IgD-negative memory B cell (primary cell): ENCODE measurements around the gene GALNT5. TPM values are rescaled to one million over a fixed set of nuclear protein-coding genes. Genes with fewer than 3 reads are reported as not detected.
"Not testable (repeated sequence)": the region's sequence is repeated elsewhere in the genome, so short reads cannot be mapped to it uniquely, and the experiment has no call there.

ENCODE experiments used
- H3K27ac Mint-ChIP-seq, 3 donors: one replicate each; pipeline ENCODE4 v1.8.0; 2020 to 2022; ENCODE audit warnings: mild to moderate bottlenecking in 3 of 3, mixed read lengths in 3 of 3, moderate library complexity in 1 of 3
- H3K27me3 Mint-ChIP-seq: one replicate; pipeline ENCODE4 v1.8.0; 2021; ENCODE audit warnings: mixed read lengths
- H3K36me3 Mint-ChIP-seq: one replicate; pipeline ENCODE4 v1.8.0; 2020; ENCODE audit warnings: mild to moderate bottlenecking, mixed read lengths
- H3K4me1 Mint-ChIP-seq, 3 donors: one replicate each; pipeline ENCODE4 v1.8.0; 2020 to 2022; ENCODE audit warnings: mixed read lengths in 3 of 3, mild to moderate bottlenecking in 1 of 3
- H3K4me3 Mint-ChIP-seq, 4 donors: one replicate each; pipeline ENCODE4 v1.8.0; 2020 to 2022; ENCODE audit warnings: mild to moderate bottlenecking in 4 of 4, mixed read lengths in 4 of 4, moderate library complexity in 3 of 4
- H3K9me3 Mint-ChIP-seq, 3 donors: one replicate each; pipeline ENCODE4 v1.8.0; 2020 to 2021; ENCODE audit warnings: mixed read lengths in 3 of 3, mild to moderate bottlenecking in 1 of 3
- polyA plus RNA-seq: library from polyadenylated mRNA; unstranded; fragments of 300-500 nt; fragmentation: Illumina TruSeq; gene quantifications from one replicate; pipeline ENCODE4 v1.2.3, GENCODE V29; 2021

GALNT5 gene, protein sequence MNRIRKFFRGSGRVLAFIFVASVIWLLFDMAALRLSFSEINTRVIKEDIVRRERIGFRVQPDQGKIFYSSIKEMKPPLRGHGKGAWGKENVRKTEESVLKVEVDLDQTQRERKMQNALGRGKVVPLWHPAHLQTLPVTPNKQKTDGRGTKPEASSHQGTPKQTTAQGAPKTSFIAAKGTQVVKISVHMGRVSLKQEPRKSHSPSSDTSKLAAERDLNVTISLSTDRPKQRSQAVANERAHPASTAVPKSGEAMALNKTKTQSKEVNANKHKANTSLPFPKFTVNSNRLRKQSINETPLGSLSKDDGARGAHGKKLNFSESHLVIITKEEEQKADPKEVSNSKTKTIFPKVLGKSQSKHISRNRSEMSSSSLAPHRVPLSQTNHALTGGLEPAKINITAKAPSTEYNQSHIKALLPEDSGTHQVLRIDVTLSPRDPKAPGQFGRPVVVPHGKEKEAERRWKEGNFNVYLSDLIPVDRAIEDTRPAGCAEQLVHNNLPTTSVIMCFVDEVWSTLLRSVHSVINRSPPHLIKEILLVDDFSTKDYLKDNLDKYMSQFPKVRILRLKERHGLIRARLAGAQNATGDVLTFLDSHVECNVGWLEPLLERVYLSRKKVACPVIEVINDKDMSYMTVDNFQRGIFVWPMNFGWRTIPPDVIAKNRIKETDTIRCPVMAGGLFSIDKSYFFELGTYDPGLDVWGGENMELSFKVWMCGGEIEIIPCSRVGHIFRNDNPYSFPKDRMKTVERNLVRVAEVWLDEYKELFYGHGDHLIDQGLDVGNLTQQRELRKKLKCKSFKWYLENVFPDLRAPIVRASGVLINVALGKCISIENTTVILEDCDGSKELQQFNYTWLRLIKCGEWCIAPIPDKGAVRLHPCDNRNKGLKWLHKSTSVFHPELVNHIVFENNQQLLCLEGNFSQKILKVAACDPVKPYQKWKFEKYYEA
- not detected for polyA plus RNA-seq

DNA sequence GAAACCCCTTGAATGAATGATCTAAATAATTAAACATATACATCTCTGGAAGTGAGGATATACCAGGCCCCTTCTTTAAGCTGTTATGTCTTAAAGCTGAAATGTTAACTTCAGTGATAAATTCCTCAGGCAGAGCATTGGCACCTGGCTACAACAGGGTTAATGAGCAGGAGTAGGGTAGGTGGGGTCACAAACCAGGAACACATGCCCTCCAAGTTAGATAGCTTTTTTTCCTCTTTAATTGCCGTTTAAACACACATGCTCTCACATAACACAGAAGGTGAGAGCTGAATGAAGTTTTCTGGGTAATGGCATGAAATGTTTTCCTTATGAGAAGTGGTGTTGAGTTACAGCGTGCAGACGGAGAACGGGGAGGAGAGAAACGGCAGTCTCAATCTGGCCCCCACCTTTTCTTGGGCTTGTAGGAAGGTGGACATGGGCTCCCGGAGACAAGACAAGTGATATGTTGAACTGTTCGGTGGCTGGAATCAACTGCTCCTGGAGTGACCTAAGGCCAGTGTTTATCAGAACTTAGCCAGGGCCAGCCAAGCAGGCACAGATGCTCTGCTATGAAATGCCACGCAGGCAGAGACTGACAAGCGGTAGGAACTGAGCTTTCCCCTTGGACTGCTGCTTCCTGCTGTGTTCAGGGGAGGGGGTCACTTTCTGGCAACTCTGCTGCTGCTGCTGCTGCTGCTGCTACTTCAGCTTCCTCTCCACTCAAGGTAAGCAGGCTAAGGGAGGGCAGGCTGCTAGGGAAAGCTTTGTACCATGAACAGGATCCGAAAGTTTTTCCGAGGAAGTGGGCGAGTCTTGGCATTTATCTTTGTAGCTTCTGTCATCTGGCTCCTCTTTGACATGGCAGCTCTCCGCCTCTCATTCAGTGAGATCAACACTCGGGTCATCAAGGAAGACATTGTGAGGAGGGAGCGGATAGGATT is at the start of gene GALNT5:
GALNT5 (plus strand) TSS at position 394 of the 941 bp plus-strand sequence; CDS start at position 772, 378 bp downstream.
- H3K4me3 Mint-ChIP-seq, result no peak within 1 kb of the TSS
- H3K36me3 Mint-ChIP-seq, result no peaks in the 10 kb centered on the region
- no peaks in the 10 kb centered on the region for H3K9me3 Mint-ChIP-seq
- peak within 1 kb of the TSS in 1 of 3 donors; percentile 3 for H3K27ac Mint-ChIP-seq
- peaks cover 15% of the 10 kb centered on the region for H3K27me3 Mint-ChIP-seq
- peaks cover 0 to 9% (median 0%) of the 10 kb centered on the region in 3 donors for H3K4me1 Mint-ChIP-seq

DNA sequence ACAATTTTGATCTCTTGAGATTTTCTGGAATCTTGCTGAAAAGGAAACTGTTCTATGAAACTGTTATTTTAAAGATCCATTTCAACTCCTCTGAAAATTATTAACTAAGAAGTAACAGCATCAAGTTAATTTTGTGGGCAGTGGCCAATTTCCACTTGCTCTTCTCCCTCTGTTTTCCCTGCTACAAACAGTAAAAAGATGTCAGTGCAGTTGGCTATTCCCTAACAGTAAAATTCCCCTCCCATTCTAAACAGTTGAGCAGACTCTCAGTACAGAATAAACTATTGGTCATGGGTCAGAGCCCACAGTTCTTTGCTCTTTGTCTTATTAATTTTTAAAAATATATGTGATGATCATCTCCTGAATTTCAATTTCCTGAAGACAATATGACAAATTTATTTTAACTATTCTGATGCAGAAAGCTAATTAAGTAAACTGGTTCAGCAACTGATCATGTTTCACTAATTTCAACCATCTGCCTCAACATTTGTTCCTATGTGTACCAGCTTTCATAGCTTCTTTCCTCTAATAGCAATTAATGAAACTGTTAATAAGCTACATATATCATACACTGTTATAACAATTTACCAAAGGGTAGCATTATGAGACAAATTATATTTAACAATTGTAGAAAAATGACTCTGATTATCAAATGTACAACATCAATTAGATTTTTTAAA is 41.1 kb upstream of the GALNT5 start:
- Mint-ChIP-seq H3K27me3 (peaks cover under 1% of the 10 kb centered on the region), H3K4me1 (no peaks in the 10 kb centered on the region), H3K9me3 (no peaks in the 10 kb centered on the region), H3K4me3 (no peak overlapping the region), H3K36me3 (no peaks in the 10 kb centered on the region), H3K27ac (no peak overlapping the region)

DNA sequence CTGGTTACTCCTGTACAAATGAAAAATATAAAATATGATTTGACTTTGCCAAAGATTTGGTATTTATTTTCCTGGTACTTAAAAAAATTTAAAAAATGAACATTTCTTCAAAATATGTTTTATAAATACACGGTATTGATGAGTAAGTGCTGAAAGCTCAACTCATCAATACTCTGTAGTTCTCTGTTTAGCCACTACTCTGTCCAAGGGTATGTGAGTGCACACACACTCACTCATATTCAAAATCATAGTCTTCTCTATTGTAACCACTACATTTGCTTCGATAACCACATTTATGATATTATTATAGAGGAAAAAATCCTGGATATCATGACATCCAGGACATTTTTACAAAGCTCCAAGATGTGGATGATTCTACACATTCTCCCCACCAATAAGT is 40.1 kb upstream of the GALNT5 start:
- no peaks in the 10 kb centered on the region for H3K4me1 Mint-ChIP-seq
- no peaks in the 10 kb centered on the region for H3K9me3 Mint-ChIP-seq
- H3K36me3 Mint-ChIP-seq, result no peaks in the 10 kb centered on the region
- no peaks in the 10 kb centered on the region for H3K27me3 Mint-ChIP-seq
- H3K4me3 Mint-ChIP-seq, result no peak overlapping the region
- no peak overlapping the region for H3K27ac Mint-ChIP-seq

DNA sequence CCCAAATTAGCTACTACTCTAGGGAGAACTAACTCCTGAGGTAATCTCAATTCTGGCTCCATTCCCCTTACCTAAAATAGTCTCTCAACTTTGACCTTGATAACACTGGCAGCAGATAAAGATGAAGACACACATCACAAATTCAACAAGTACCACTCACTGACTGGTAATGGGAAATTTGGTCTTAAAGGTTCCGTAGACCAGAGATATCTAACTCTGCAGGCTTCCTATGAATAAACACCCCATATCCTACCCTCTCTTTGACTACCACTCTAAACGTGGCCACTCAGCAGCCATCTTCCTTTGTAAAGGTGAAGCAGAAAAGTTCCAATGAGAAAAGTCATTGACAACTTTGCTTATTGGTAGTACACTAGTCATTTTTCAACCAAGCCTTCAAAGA is 38.6 kb upstream of the GALNT5 start:
- no peaks in the 10 kb centered on the region for H3K36me3 Mint-ChIP-seq
- H3K9me3 Mint-ChIP-seq, result no peaks in the 10 kb centered on the region
- no peak overlapping the region for H3K4me3 Mint-ChIP-seq
- no peak overlapping the region for H3K27ac Mint-ChIP-seq
- H3K27me3 Mint-ChIP-seq, result no peaks in the 10 kb centered on the region
- no peaks in the 10 kb centered on the region for H3K4me1 Mint-ChIP-seq

DNA sequence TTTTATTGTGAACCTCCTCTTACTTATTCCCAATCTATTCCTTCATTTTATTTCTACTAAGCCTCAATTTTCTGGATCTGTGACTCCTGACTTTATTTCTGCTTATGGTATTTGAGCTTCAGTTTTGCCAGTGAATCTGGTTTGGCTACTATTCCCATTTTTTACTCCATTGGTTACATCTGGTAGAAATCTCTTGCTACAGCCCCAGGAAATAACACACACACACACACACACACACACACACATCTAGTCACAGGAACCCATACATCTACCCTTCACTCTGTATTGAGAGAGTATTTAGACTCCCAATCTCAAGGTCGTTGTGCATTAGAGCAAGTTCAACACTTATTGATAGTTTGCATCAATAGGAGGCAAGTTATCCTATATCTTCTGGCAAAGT is 37.0 kb upstream of the GALNT5 start:
- Mint-ChIP-seq H3K27ac (no peak overlapping the region), H3K4me3 (no peak overlapping the region), H3K9me3 (no peaks in the 10 kb centered on the region), H3K4me1 (no peaks in the 10 kb centered on the region), H3K27me3 (no peaks in the 10 kb centered on the region), H3K36me3 (no peaks in the 10 kb centered on the region)

DNA sequence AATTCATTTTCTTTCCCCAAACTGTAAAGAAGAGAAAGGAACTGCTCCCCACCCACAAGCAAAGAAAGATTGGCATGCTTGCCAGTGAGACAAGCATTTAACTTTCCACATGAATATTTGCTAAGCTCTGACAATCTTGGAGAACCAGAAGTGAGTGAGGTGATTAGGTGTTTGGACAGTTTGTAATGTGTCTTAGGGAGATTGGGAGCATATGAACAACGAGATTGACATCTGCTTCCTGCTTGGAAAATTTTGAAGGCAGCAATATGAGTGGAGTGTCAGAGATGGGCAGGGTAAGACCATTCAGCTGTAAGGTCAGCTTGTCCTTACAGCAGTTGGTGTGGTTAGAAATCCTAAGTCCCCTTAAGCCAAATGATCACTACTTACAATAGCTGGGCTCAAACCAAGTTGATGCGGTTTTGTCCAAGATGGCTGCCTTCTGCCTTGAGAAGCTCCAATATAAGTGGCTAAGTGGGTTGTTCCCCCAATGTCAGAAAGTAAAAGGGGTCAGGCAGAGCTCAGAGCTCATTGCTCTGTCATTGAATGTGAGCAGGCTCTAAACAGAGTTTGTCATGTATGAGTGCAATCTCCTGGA is 36.0 kb upstream of the GALNT5 start:
- Mint-ChIP-seq H3K36me3 (no peaks in the 10 kb centered on the region), H3K27me3 (no peaks in the 10 kb centered on the region), H3K4me3 (no peak overlapping the region), H3K27ac (no peak overlapping the region), H3K9me3 (no peaks in the 10 kb centered on the region), H3K4me1 (no peaks in the 10 kb centered on the region)

DNA sequence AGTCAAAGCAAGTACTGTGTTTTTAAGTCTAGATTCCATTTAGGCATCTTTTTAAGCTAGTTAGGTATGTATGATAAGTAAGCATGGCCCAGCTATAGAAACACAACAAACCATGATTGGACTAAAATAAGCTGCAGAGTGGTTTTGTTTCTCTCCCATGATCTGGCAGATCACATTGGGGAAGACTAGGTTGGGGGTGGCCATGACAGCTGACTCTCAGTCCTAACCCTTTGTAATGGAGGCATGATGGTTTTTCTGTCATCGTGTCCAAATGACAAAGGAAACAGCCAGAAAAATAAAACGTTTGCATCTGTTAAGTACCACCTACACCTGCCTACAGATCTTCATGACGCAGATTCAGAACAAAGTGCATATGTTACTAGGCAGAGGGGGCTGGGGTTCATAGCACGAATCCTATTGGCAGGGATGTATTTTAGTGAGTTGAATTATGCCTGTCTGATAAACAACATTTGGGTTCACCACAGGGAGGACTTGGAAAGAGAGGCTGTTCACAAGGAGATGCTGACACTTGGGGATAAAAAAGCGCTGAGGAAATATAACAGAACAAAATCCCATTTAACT is 33.8 kb upstream of the GALNT5 start:
- H3K9me3 Mint-ChIP-seq, result no peaks in the 10 kb centered on the region
- no peaks in the 10 kb centered on the region for H3K4me1 Mint-ChIP-seq
- no peaks in the 10 kb centered on the region for H3K36me3 Mint-ChIP-seq
- no peak overlapping the region for H3K27ac Mint-ChIP-seq
- no peak overlapping the region for H3K4me3 Mint-ChIP-seq
- H3K27me3 Mint-ChIP-seq, result no peaks in the 10 kb centered on the region

DNA sequence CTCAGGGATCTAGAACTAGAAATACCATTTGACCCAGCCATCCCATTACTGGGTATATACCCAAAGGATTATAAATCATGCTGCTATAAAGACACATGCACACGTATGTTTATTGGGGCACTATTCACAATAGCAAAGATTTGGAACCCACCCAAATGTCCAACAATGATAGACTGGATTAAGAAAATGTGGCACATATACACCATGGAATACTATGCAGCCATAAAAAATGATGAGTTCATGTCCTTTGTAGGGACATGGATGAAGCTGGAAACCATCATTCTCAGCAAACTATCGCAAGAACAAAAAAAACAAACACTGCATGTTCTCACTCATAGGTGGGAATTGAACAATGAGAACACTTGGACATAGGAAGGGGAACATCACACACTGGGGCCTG is 33.1 kb upstream of the GALNT5 start:
- not testable (repeated sequence) for H3K27me3 Mint-ChIP-seq, H3K4me1 Mint-ChIP-seq, H3K27ac Mint-ChIP-seq, H3K9me3 Mint-ChIP-seq, H3K36me3 Mint-ChIP-seq, H3K4me3 Mint-ChIP-seq

DNA sequence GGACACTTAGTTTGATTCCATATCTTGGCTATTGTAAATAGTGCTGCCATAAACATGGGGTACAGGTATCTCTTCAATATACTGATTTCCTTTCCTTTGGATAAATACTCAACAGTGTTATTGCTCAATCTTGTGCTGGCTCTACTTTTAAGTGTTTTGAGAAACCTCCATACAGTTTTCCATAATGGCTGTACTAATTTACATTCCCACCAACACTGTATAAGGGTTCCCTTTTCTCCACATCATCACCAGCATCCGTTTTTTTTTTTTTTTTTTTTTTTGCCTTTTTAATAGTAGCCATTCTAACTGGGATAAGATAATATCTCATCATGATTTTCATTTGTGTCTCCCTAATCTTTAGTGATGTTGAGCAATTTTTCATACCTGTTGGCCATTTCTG is 29.9 kb upstream of the GALNT5 start:
- Mint-ChIP-seq H3K27ac (no peak overlapping the region), H3K9me3 (peaks cover 0 to 1% (median 0%) of the 10 kb centered on the region in 3 donors), H3K36me3 (no peaks in the 10 kb centered on the region), H3K27me3 (no peaks in the 10 kb centered on the region), H3K4me3 (no peak overlapping the region), H3K4me1 (no peaks in the 10 kb centered on the region)

DNA sequence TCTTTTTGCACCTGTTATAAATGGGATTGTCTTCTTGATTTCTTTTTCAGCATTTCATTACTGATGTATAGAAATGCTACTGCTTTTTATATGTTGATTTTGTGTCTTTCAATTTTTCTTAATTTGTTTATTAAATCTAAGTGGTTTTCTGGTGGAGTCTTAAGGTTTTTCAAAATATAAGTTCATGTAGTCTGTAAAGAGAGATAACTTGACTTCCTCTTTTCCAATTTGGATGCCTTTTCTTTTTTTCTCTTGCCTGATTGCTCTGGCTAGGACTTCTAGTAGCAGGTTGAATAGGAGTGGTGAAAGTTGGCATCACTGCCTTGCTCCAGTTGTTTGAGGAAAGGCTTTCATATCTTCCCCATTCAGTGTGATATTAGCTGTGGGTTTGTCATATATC is 28.6 kb upstream of the GALNT5 start:
- Mint-ChIP-seq H3K4me3 (no peak overlapping the region), H3K36me3 (no peaks in the 10 kb centered on the region), H3K4me1 (no peaks in the 10 kb centered on the region), H3K9me3 (peaks cover 0 to 1% (median 0%) of the 10 kb centered on the region in 3 donors), H3K27me3 (no peaks in the 10 kb centered on the region), H3K27ac (no peak overlapping the region)

DNA sequence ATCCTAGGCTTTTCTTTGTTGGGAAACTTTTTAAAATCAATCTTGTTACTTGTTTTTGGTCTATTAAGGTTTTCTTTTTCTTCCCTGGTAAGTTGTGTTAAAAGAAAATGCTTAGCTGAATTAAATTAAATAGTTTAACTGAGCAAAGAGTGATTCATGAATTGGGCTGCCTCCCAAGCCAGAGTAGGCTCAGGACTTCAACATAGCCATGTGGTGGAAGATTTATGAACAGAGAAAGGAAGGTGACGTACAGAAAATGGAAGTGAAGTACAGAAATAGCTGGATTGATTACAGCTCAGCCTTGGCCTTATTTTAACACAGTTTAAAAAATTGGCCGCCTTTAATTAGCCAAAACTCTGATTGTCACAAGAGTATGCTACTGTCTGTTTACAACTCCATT is 27.9 kb upstream of the GALNT5 start:
- Mint-ChIP-seq H3K9me3 (peaks cover 0 to 1% (median 0%) of the 10 kb centered on the region in 3 donors), H3K36me3 (no peaks in the 10 kb centered on the region), H3K27me3 (no peaks in the 10 kb centered on the region), H3K4me1 (no peaks in the 10 kb centered on the region), H3K27ac (peak overlapping the region in 1 of 3 donors; percentile 29), H3K4me3 (no peak overlapping the region)

DNA sequence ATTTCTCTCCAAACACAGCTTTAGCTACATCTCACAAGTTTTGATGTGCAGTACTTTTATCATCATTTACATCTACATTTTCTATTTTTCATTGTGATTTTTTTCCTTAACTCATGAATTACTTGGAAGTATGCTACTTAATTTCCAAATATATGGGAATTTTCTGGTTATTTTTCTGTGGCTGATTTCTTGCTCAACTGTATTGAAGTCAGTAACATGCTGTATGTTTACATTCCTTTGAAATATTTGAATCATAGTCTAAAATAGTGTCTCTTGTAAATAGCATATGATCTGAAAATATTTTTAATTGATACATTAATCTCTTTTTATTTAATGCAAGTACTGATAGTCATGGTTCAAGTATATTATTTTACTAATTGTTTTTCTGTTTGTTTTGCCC is 26.0 kb upstream of the GALNT5 start:
- Mint-ChIP-seq H3K9me3 (peaks cover 0 to 1% (median 0%) of the 10 kb centered on the region in 3 donors), H3K36me3 (no peaks in the 10 kb centered on the region), H3K4me3 (no peak overlapping the region), H3K27me3 (no peaks in the 10 kb centered on the region), H3K4me1 (no peaks in the 10 kb centered on the region), H3K27ac (no peak overlapping the region)

DNA sequence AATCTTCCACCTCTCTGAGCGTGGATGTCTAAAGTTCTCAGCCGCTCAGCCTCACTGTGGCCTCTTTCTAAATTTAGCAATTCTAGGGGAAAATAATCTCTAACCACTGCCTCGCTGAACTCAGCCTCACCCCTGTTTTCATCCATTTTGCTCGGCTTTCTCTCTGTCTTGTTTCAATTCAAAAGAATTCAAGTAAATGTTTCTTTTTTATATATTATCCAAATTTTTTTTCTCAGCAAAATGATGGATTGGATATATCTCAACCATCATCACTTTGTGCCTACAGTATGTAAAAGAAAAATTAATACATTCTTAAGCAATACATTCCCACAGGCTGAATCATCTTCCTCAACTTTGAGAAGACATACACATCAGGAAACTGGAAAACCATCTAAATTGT is 24.0 kb upstream of the GALNT5 start:
- H3K9me3 Mint-ChIP-seq, result peaks cover 0 to 1% (median 0%) of the 10 kb centered on the region in 3 donors
- H3K4me3 Mint-ChIP-seq, result no peak overlapping the region
- H3K27me3 Mint-ChIP-seq, result peaks cover 4% of the 10 kb centered on the region
- H3K36me3 Mint-ChIP-seq, result no peaks in the 10 kb centered on the region
- H3K4me1 Mint-ChIP-seq, result no peaks in the 10 kb centered on the region
- no peak overlapping the region for H3K27ac Mint-ChIP-seq

DNA sequence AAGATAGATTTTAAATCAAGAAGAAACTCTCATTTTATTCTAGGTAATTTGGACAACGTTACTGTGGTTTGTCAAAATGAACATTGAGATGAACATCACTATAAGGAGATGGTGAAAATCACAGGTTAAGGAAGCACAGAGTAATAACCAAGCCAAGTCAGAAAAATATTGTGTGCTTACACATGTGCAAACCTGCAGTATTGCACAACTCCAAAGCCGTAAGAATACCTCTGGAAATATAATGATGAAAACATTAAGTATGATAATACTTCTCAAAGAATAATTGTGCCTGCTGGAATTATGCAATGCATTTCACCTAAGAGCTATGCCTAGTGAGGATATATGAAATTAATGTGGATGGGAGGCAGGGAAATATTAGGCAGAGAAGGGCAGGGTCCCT is 21.1 kb upstream of the GALNT5 start:
- Mint-ChIP-seq H3K4me1 (no peaks in the 10 kb centered on the region), H3K27me3 (peaks cover 4% of the 10 kb centered on the region), H3K4me3 (no peak overlapping the region), H3K36me3 (no peaks in the 10 kb centered on the region), H3K9me3 (no peaks in the 10 kb centered on the region), H3K27ac (no peak overlapping the region)
